H1 (cell line): Measurements from ENCODE around the gene INAVA. TPM values are rescaled to one million over a fixed set of nuclear protein-coding genes. Genes with fewer than 3 reads are reported as not detected.

Source experiments
- CTCF ChIA-PET: fragments of 300-600 bp; sonication (Branson Sonifier 250); formaldehyde crosslinking; loops from one replicate; lab custom pipeline; 2021; ENCODE audit not compliant: partially characterized antibody; lab: Charles Lee
- POLR2A ChIA-PET: fragments of 300-600 bp; sonication (Branson Sonifier 250); formaldehyde crosslinking; loops from one replicate; lab custom pipeline; 2021; ENCODE audit warnings: inconsistent platforms; ENCODE audit not compliant: partially characterized antibody; lab: Charles Lee
- DNase-seq, 2 experiments: peaks; one replicate each; pipeline versions ENCODE4 v3.0.0 to v3.0.0-alpha.2; 2010 to 2022; ENCODE audit warnings: low spot score in 2 of 2, low read depth in 1 of 2, mixed read lengths in 1 of 2
- FAIRE-seq: peaks from 2 replicates; lab custom pipeline; 2011; peaks lifted over from hg19 to GRCh38; lab: Jason Lieb, UNC
- H2AFZ ChIP-seq: 2 replicates; pipeline ENCODE4 v1.8.1; 2012; ENCODE audit warnings: low read length, inconsistent platforms
- H2AK5ac ChIP-seq: 2 replicates; pipeline ENCODE4 v1.6.1; 2013; ENCODE audit warnings: low read depth, low read length
- H2BK120ac ChIP-seq: replicated peaks from 2 replicates; pipeline ENCODE3; 2013; ENCODE audit warnings: low read depth, low read length, inconsistent platforms
- H2BK12ac ChIP-seq: 2 replicates; pipeline ENCODE4 v1.6.1; 2013; ENCODE audit warnings: low read depth, low read length
- H2BK15ac ChIP-seq: 2 replicates; pipeline ENCODE4 v1.6.1; 2013; ENCODE audit warnings: low read length
- H2BK20ac ChIP-seq: 2 replicates; pipeline ENCODE4 v1.6.1; 2013; ENCODE audit warnings: low read length
- H2BK5ac ChIP-seq: 2 replicates; pipeline ENCODE4 v1.6.1; 2013; ENCODE audit warnings: low read depth, low read length
- H3K14ac ChIP-seq: 2 replicates; pipeline ENCODE4 v1.6.1; 2013; ENCODE audit warnings: inconsistent platforms; ENCODE audit not compliant: insufficient read length
- H3K18ac ChIP-seq: 2 replicates; pipeline ENCODE4 v1.6.1; 2013; ENCODE audit warnings: low read length; ENCODE audit errors: extremely low read depth
- H3K23ac ChIP-seq: 2 replicates; pipeline ENCODE4 v1.6.1; 2013; ENCODE audit warnings: inconsistent platforms; ENCODE audit not compliant: insufficient read length
- H3K23me2 ChIP-seq: 2 replicates; pipeline ENCODE4 v1.6.1; 2013; ENCODE audit warnings: low read depth, low read length
- H3K27ac ChIP-seq: 2 replicates; pipeline ENCODE4 v1.6.1; 2011; ENCODE audit warnings: low read depth, low read length, inconsistent platforms
- H3K27me3 ChIP-seq, 4 experiments: replicated peaks in 1 of 4; 1 replicate in 1 of 4; 2 replicates in 3 of 4; pipeline versions ENCODE4 v1.6.1 to v1.8.1; 2011 to 2013; ENCODE audit warnings: low read length in 3 of 4, mild to moderate bottlenecking in 3 of 4, inconsistent platforms in 2 of 4, mixed read lengths in 2 of 4, moderate library complexity in 1 of 4; ENCODE audit not compliant: control insufficient read depth in 3 of 4, insufficient read depth in 3 of 4; ENCODE audit errors: extremely low read depth in 1 of 4
- H3K36me3 ChIP-seq, 4 experiments: 2 replicates each; pipeline versions ENCODE4 v1.6.1 to v1.8.1; 2011 to 2013; ENCODE audit warnings: mild to moderate bottlenecking in 4 of 4, low read length in 3 of 4, moderate library complexity in 2 of 4, control low read depth in 1 of 4, inconsistent platforms in 1 of 4; ENCODE audit not compliant: insufficient read depth in 4 of 4, control insufficient read depth in 2 of 4
- H3K4ac ChIP-seq: replicated peaks from 2 replicates; pipeline ENCODE3; 2013; ENCODE audit warnings: low read length, low read depth, mixed read lengths, inconsistent platforms; ENCODE audit not compliant: insufficient read length
- H3K4me1 ChIP-seq, 4 experiments: replicated peaks in 1 of 4; 1 replicate in 1 of 4; 2 replicates in 3 of 4; pipeline versions ENCODE4 v1.6.1 to v1.8.1; 2011 to 2013; ENCODE audit warnings: low read length in 3 of 4, inconsistent platforms in 2 of 4, mixed read lengths in 1 of 4; ENCODE audit not compliant: insufficient read depth in 4 of 4, control insufficient read depth in 3 of 4
- H3K4me2 ChIP-seq, 2 experiments: 2 replicates each; pipeline versions ENCODE4 v1.6.1 to v1.8.1; 2011 to 2013; ENCODE audit warnings: low read depth in 2 of 2, low read length in 2 of 2, control low read depth in 1 of 2, inconsistent platforms in 1 of 2, mild to moderate bottlenecking in 1 of 2; ENCODE audit not compliant: insufficient read depth in 1 of 2
- H3K4me3 ChIP-seq, 4 experiments: fragments of 200-600, 300-600 bp in 1 of 4; sonication (generic), shearing (Covaris generic), sonication (Bioruptor Twin) in 1 of 4; 2 replicates each; pipeline versions ENCODE4 v1.5.1 to v1.8.1; 2011 to 2016; ENCODE audit warnings: low read length in 4 of 4, low read depth in 3 of 4, control low read depth in 2 of 4, inconsistent platforms in 2 of 4, mild to moderate bottlenecking in 2 of 4, mixed read lengths in 1 of 4, moderate library complexity in 1 of 4; ENCODE audit not compliant: insufficient read depth in 2 of 4; ENCODE audit errors: extremely low read depth in 1 of 4
- H3K56ac ChIP-seq: replicated peaks from 2 replicates; pipeline ENCODE3; 2013; ENCODE audit warnings: low read depth, mild to moderate bottlenecking, mixed read lengths, low read length, inconsistent platforms; ENCODE audit not compliant: insufficient read length
- H3K79me1 ChIP-seq: 2 replicates; pipeline ENCODE4 v1.6.1; 2013; ENCODE audit warnings: low read depth, low read length, control low read depth
- H3K79me2 ChIP-seq, 2 experiments: 2 replicates each; pipeline versions ENCODE4 v1.6.1 to v1.8.1; 2012 to 2013; ENCODE audit warnings: low read length in 2 of 2, mild to moderate bottlenecking in 2 of 2, inconsistent platforms in 1 of 2; ENCODE audit not compliant: insufficient read depth in 2 of 2, control insufficient read depth in 1 of 2
- H3K9ac ChIP-seq, 4 experiments: replicated peaks in 1 of 4; 1 replicate in 1 of 4; 2 replicates in 3 of 4; pipeline versions ENCODE4 v1.6.1 to v1.8.1; 2011 to 2013; ENCODE audit warnings: low read depth in 3 of 4, low read length in 3 of 4, control low read depth in 2 of 4, mild to moderate bottlenecking in 2 of 4, moderate library complexity in 2 of 4, inconsistent platforms in 1 of 4; ENCODE audit errors: extremely low read depth in 1 of 4
- H3K9me3 ChIP-seq, 2 experiments: 2 replicates each; pipeline versions ENCODE4 v1.6.1 to v1.8.1; 2012 to 2013; ENCODE audit warnings: mild to moderate bottlenecking in 2 of 2, moderate library complexity in 2 of 2, control low read depth in 1 of 2, inconsistent platforms in 1 of 2, low read depth in 1 of 2, low read length in 1 of 2, mixed read lengths in 1 of 2; ENCODE audit not compliant: insufficient read depth in 2 of 2
- H4K20me1 ChIP-seq, 2 experiments: replicated peaks in 1 of 2; 2 replicates each; pipeline versions ENCODE3 to v1.8.1; 2011 to 2013; ENCODE audit warnings: inconsistent platforms in 2 of 2, low read length in 2 of 2, mild to moderate bottlenecking in 1 of 2; ENCODE audit not compliant: insufficient read depth in 2 of 2, control insufficient read depth in 1 of 2
- H4K5ac ChIP-seq: 2 replicates; pipeline ENCODE4 v1.6.1; 2013; ENCODE audit warnings: low read length, low read depth, mixed read lengths, inconsistent platforms; ENCODE audit not compliant: insufficient read length
- H4K8ac ChIP-seq: 2 replicates; pipeline ENCODE4 v1.8.0; 2013; ENCODE audit warnings: mild to moderate bottlenecking, moderate library complexity, low read length, inconsistent platforms; ENCODE audit not compliant: insufficient read depth; ENCODE audit errors: extremely low read depth
- H4K91ac ChIP-seq: replicated peaks from 2 replicates; pipeline ENCODE3; 2013; ENCODE audit warnings: low read length, mixed read lengths, inconsistent platforms; ENCODE audit not compliant: insufficient read length
- ASH2L ChIP-seq: fragments of 200-600, 300-600 bp; sonication (generic); IDR thresholded peaks from one replicate; pipeline ENCODE4 v1.7.1; 2017; ENCODE audit warnings: low read length
- CBX5 ChIP-seq: fragments of 300-800, 300-1000 bp; sonication (generic); IDR thresholded peaks from 2 replicates; pipeline ENCODE4 v1.7.1; 2016; ENCODE audit warnings: antibody characterized with exemption, low read length, low read depth
- EGR1 ChIP-seq: IDR thresholded peaks from 2 replicates; pipeline ENCODE4 v1.6.1; 2011; ENCODE audit warnings: low read depth, low read length, borderline replicate concordance
- EZH2 ChIP-seq: fragments of 200-600 bp; sonication (generic); IDR thresholded peaks from 2 replicates; pipeline ENCODE4 v1.7.1; 2012; ENCODE audit warnings: low read depth, mild to moderate bottlenecking, moderate library complexity, low read length, inconsistent platforms; ENCODE audit not compliant: severe bottlenecking
- KDM1A ChIP-seq: fragments of 200-600, 300-600 bp; sonication (generic); IDR thresholded peaks from 2 replicates; pipeline ENCODE4 v1.7.1; 2016; ENCODE audit warnings: mild to moderate bottlenecking, low read length, borderline replicate concordance
- POLR2AphosphoS5 ChIP-seq: IDR thresholded peaks from 2 replicates; pipeline ENCODE4 v1.6.1; 2011; ENCODE audit warnings: low read depth, low read length
- POU5F1 ChIP-seq: IDR thresholded peaks from 2 replicates; pipeline ENCODE4 v1.6.1; 2011; ENCODE audit warnings: low read depth, mild to moderate bottlenecking, low read length, moderate library complexity
- RFX5 ChIP-seq: IDR thresholded peaks from 2 replicates; pipeline ENCODE4 v1.6.1; 2011; ENCODE audit warnings: low read depth, low read length, improper control_type of control experiment, borderline replicate concordance
- SP4 ChIP-seq: IDR thresholded peaks from 2 replicates; pipeline ENCODE4 v1.6.1; 2012; ENCODE audit warnings: low read length, inconsistent platforms
- TCF12 ChIP-seq: IDR thresholded peaks from 2 replicates; pipeline ENCODE4 v1.6.1; 2011; ENCODE audit warnings: low read depth, mild to moderate bottlenecking, low read length
- WGBS, 2 experiments: shearing (Covaris generic) in 1 of 2; methylation state at CpG; one replicate each; pipeline versions ENCODE4 v1.1.6 to v1.1.7; 2013 to 2015; ENCODE audit warnings: low lambda C conversion rate in 2 of 2, mixed read lengths in 2 of 2, inconsistent platforms in 1 of 2, low coverage in 1 of 2, missing lambda C conversion rate in 1 of 2; ENCODE audit not compliant: insufficient replicate concordance in 2 of 2, insufficient coverage in 1 of 2, insufficient read length in 1 of 2; ENCODE audit errors: extremely low coverage in 1 of 2, missing lambda C conversion rate in 1 of 2; 5-methylcytosine and 5-hydroxymethylcytosine counted together
- polyA plus RNA-seq, 7 experiments: library from polyadenylated mRNA; depleted of rRNA in 3 of 7; stranded (reverse) in 5 of 7; unstranded in 2 of 7; fragments of >200 nt in 5 of 7; fragments of 200-250 nt in 2 of 7; gene quantifications; 1 replicate in 5 of 7; 2 replicates in 1 of 7; 4 replicates in 1 of 7; pipeline versions ENCODE4 v1.2.1 to v1.2.3, GENCODE V29; 2011 to 2013; ENCODE audit warnings: missing spikeins in 2 of 7, mixed read lengths in 2 of 7
- total RNA-seq: library from RNA; stranded (reverse); fragmentation: NEBNext Ultra II Directional; extraction: Animal tissue kit (Norgen Biotek cat#: 25700); gene quantifications from 2 replicates; pipeline ENCODE4 v1.2.1, GENCODE V29; 2021
- TF ChIP-seq, protein P1 (sequence below): IDR thresholded peaks from 2 replicates; pipeline ENCODE4 v1.6.1; 2011; ENCODE audit warnings: low read depth, mild to moderate bottlenecking, low read length; ENCODE audit not compliant: insufficient read depth

Gene INAVA
- total and polyA plus RNA-seq, 2 of the 8 experiments (the other 6 are each of a cell fraction or from before 2014, with no cell fraction given) = 46.8 to 49.3 TPM

GRCh38 chr1:200960948-200961340 is 66.2 kb downstream of the INAVA start:
- no peak overlapping the region for H3K4me2 ChIP-seq
- H3K23me2 ChIP-seq = no peaks in the 10 kb centered on the region
- H3K36me3 ChIP-seq = no peaks in the 10 kb centered on the region
- no peak for FAIRE-seq
- no peak overlapping the region for H2BK120ac ChIP-seq
- no peaks in the 10 kb centered on the region for H3K27me3 ChIP-seq
- TF ChIP-seq POU5F1 (no peak), EZH2 (no peak), ASH2L (no peak), CBX5 (no peak), EGR1 (no peak), TCF12 (no peak), KDM1A (no peak), RFX5 (no peak), POLR2AphosphoS5 (no peak), SP4 (no peak)
- TF ChIP-seq, protein P1, sequence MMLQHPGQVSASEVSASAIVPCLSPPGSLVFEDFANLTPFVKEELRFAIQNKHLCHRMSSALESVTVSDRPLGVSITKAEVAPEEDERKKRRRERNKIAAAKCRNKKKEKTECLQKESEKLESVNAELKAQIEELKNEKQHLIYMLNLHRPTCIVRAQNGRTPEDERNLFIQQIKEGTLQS = no peak
- H3K79me2 ChIP-seq = no peaks in the 10 kb centered on the region
- H4K91ac ChIP-seq = no peak overlapping the region
- no peaks in the 10 kb centered on the region for H3K79me1 ChIP-seq
- H2BK15ac ChIP-seq = no peak overlapping the region
- H3K23ac ChIP-seq = no peak overlapping the region
- peaks cover 0 to 3% (median under 1%) of the 10 kb centered on the region in 4 experiments; a peak in 2 of 7 replicates for H3K4me1 ChIP-seq
- H3K18ac ChIP-seq = no peak overlapping the region
- no peaks in the 10 kb centered on the region for H4K20me1 ChIP-seq
- H2BK20ac ChIP-seq = no peak overlapping the region
- H3K9me3 ChIP-seq = no peaks in the 10 kb centered on the region
- no peak overlapping the region for H3K56ac ChIP-seq
- ChIA-PET POLR2A (interaction anchor here (1.3 to 2.1 kb wide), 2 partner anchors 10 to 69 kb away, joined by 3 to 5 read pairs; no protein-coding TSS in a partner anchor), CTCF (interaction anchor here (1.0 to 3.3 kb wide), 3 partner anchors 11 to 81 kb away, joined by 3 to 19 read pairs (median 8); no protein-coding TSS in a partner anchor)
- no peak overlapping the region for H3K27ac ChIP-seq
- no peak overlapping the region for H3K9ac ChIP-seq
- WGBS, 2 experiments = 86% methylated on average over 4 of the region's 4 CpGs; no CpG with 5 or more reads in 1 of the 2 experiments
- H2BK5ac ChIP-seq = no peak overlapping the region
- H3K14ac ChIP-seq = no peak overlapping the region
- no peak for DNase-seq
- no peak overlapping the region for H3K4me3 ChIP-seq
- no peak overlapping the region for H4K8ac ChIP-seq
- H2AK5ac ChIP-seq = no peak overlapping the region
- H2BK12ac ChIP-seq = no peak overlapping the region
- H4K5ac ChIP-seq = no peak overlapping the region
- H3K4ac ChIP-seq = no peak overlapping the region
- no peak overlapping the region for H2AFZ ChIP-seq
